Mucosa of rectum (tissue), 2 donors: Measurements from ENCODE around the gene BCL2L11.
"Not testable (repeated sequence)": the region's sequence is repeated elsewhere in the genome, so short reads cannot be mapped to it uniquely, and the experiment has no call there.

Source experiments
- H3K27ac ChIP-seq, 2 donors: one replicate each; pipeline ENCODE4 v1.7.0; 2013; ENCODE audit warnings: inconsistent platforms in 2 of 2, low read depth in 2 of 2, low read length in 2 of 2
- H3K27me3 ChIP-seq, 2 donors: one replicate each; pipeline ENCODE4 v1.7.0; 2013; ENCODE audit warnings: low read length in 2 of 2; ENCODE audit not compliant: control insufficient read depth in 2 of 2, insufficient read depth in 2 of 2
- H3K36me3 ChIP-seq, 2 donors: one replicate each; pipeline ENCODE4 v1.7.0; 2013; ENCODE audit warnings: low read length in 2 of 2; ENCODE audit not compliant: control insufficient read depth in 2 of 2, insufficient read depth in 2 of 2
- H3K4me1 ChIP-seq, 2 donors: one replicate each; pipeline ENCODE4 v1.7.0; 2013; ENCODE audit warnings: low read length in 2 of 2, mild to moderate bottlenecking in 1 of 2; ENCODE audit not compliant: control insufficient read depth in 2 of 2, insufficient read depth in 2 of 2
- H3K4me3 ChIP-seq, 2 donors: one replicate each; pipeline ENCODE4 v1.7.0; 2013; ENCODE audit warnings: low read length in 2 of 2
- H3K9ac ChIP-seq, 2 donors: one replicate each; pipeline ENCODE4 v1.7.0; 2013; ENCODE audit warnings: low read length in 2 of 2, low read depth in 1 of 2, mild to moderate bottlenecking in 1 of 2
- H3K9me3 ChIP-seq, 2 donors: one replicate each; pipeline ENCODE4 v1.7.0; 2013; ENCODE audit warnings: low read length in 2 of 2; ENCODE audit not compliant: control insufficient read depth in 2 of 2
- donor health status: healthy.
- donor health status: Normal muscosa, but diverticular disease.

The BCL2L11 gene, protein sequence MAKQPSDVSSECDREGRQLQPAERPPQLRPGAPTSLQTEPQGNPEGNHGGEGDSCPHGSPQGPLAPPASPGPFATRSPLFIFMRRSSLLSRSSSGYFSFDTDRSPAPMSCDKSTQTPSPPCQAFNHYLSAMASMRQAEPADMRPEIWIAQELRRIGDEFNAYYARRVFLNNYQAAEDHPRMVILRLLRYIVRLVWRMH

DNA sequence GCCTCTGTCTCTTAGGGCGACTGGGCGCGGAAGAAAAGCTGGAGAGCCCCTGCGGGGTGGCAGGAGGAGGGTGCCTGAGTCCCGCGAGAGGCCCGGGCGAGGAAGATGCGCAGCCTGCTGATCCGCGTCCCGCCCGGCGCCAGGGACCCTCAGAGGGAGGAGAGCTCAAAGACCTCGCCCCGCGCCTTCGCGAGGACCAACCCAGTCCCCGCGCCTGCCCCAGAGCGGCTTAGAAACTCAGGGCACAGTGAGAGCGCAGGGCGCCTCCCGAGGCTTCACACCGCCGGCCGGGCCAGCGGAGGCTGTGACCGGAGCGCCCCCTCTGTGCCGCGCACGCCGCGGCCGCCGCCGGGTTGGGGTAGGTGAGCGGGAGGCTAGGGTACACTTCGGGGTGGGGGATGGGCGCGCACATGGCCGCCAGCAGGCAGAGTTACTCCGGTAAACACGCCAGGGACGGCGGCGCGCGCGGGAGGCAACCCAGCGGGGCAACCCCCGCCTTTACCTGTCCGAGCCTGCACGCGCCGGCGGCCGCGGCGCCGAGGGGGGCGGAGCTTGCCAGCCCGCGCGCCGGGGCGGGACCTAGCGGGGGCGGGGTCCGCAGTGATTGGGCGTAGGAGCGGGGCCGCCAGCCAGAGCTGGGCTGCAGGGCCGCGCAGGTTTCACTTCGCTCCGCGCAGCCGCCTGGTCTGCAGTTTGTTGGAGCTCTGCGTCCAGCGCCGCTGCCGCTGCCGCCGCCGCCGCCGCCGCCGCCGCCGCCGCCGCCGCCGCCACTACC lies at the start of gene BCL2L11:
Gene BCL2L11, plus strand, starts transcription at position 662 of the 775 bp plus-strand sequence. CDS start 2,832 bp downstream, outside the sequence.
- Histone ChIP-seq H3K36me3 (peaks cover 14 to 18% of the 10 kb centered on the region in 2 donors), H3K27me3 (peaks cover 0 to 15% of the 10 kb centered on the region in 2 donors), H3K9me3 (no peaks in the 10 kb centered on the region), H3K9ac (peak within 1 kb of the TSS; percentile 87 to 88), H3K27ac (peak within 1 kb of the TSS; percentile 89 to 92), H3K4me3 (peak within 1 kb of the TSS; percentile 83 to 87), H3K4me1 (peaks cover 38% of the 10 kb centered on the region in 2 donors)

DNA sequence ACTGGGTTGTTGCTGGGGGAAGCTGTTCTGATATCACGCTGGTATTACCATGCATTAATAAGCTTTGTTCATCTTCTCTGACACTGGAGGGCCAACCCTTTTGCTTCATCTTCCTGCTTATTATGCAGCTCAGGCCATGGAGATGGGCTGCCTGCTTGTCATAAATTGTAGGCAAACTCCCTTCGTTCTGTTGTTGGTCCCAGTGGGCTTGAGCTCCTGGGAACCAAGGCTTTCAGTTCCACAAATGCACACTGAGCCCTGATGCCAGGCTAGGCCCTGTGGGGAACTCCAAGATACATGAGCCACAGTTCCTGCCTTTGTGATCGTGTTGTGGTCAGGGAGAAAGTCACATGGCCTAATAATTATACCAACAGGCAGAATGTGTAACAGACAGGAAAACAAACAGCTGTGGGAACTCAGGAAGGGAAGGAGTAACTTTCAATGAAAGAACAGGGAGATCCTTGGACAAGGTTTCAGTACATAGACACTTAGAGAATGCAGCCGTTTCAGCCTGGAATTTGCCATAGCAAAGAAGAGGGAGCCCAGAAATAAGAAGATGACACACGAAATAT lies 49.0 kb upstream of the BCL2L11 start:
- Histone ChIP-seq H3K9ac (no peak overlapping the region), H3K4me3 (no peak overlapping the region), H3K4me1 (peaks cover 0 to 5% of the 10 kb centered on the region in 2 donors), H3K27me3 (no peaks in the 10 kb centered on the region), H3K9me3 (peaks cover 0 to 4% of the 10 kb centered on the region in 2 donors), H3K36me3 (no peaks in the 10 kb centered on the region), H3K27ac (no peak overlapping the region)

DNA sequence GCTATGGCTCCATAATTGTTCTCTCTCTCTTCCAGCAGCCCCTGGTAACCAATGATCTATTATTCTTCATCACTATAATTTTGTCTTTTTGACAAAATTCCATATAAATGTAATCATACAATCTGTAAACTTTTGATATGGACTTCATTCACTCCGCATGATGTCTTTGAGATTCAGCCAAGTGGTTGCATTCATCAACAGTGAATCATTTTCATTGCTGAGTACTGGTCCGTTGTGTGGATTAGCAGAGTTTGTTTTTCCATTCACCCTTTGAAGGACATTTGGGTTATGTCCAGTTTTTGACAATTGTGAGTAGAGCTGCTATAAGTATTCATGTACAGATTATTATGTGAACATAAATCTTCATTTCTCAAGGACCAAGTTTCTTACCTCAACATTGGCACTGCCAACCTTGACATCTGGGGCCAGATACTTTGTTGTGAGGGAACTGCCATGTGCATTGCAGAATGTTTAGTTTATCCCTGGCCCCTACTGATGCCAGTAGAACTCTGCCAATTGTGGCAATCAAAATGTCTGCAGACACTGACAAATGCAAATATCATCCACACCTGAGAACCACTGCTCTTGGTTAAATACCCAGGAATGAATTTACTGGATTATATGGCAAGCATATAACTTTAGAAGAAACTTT lies 48.4 kb upstream of the BCL2L11 start:
- Histone ChIP-seq H3K27me3 (no peaks in the 10 kb centered on the region), H3K4me1 (peaks cover 0 to 5% of the 10 kb centered on the region in 2 donors), H3K9ac (no peak overlapping the region), H3K36me3 (no peaks in the 10 kb centered on the region), H3K9me3 (peaks cover 0 to 4% of the 10 kb centered on the region in 2 donors), H3K4me3 (no peak overlapping the region), H3K27ac (no peak overlapping the region)

DNA sequence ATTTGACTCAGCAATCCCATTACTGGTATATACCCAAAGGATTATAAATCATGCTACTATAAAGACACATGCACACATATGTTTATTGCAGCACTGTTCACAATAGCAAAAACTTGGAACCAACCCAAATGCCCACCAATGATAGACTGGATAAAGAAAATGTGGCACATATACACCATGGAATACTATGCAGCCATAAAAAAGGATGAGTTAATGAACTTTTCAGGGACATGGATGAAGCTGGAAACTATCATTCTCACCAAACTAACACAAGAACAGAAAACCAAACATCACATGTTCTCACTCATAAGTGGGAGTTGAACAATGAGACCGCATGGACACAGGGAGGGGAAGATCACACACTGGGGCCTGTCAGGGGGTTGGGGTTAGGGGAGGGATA lies 38.1 kb upstream of the BCL2L11 start:
- H3K9me3 ChIP-seq, H3K4me1 ChIP-seq, H3K27ac ChIP-seq, H3K4me3 ChIP-seq, H3K36me3 ChIP-seq, H3K27me3 ChIP-seq, H3K9ac ChIP-seq: not testable (repeated sequence)

DNA sequence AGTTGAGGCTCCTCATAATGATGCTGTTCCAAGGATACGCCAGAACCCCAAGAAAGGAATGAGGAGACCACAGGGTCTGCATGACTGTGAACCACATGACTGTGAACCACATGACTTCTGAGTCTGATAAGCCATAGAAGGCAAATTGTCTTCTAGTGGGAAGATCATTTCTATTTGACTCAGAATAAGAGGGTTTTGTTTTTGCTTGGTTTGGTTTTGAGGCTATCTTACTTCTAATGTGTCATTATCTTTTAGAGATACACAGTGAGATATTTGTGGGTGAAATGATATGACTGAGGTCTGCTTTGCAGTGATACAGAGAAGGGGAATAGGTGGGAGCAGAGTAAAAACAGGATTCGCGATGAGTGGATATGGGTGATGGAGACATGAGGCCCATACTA lies 28.9 kb upstream of the BCL2L11 start:
- H3K4me1 ChIP-seq = no peaks in the 10 kb centered on the region
- no peak overlapping the region for H3K27ac ChIP-seq
- no peaks in the 10 kb centered on the region for H3K9me3 ChIP-seq
- no peak overlapping the region for H3K4me3 ChIP-seq
- H3K36me3 ChIP-seq = no peaks in the 10 kb centered on the region
- no peaks in the 10 kb centered on the region for H3K27me3 ChIP-seq
- no peak overlapping the region for H3K9ac ChIP-seq

DNA sequence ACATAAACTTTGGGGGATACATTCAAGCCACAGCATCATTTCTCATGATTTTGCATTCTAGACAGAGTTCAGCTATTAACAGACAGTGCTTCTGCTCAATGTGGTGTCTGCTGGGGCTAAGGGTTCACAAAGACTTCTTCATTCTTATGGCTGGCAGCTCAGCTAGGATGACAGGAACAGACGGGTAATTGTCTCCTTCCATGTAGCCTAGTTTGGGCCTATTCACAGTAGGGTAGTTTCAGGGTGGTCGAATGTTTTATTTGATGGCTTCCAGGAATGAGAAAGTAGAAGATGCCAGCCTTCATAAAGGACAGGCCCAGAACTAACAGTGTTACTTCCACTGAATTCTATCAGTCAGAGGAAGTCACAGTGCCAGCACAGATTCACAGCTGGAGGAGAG lies 26.0 kb upstream of the BCL2L11 start:
- Histone ChIP-seq H3K36me3 (no peaks in the 10 kb centered on the region), H3K4me1 (no peaks in the 10 kb centered on the region), H3K27ac (no peak overlapping the region), H3K9ac (no peak overlapping the region), H3K4me3 (no peak overlapping the region), H3K9me3 (no peaks in the 10 kb centered on the region), H3K27me3 (no peaks in the 10 kb centered on the region)

DNA sequence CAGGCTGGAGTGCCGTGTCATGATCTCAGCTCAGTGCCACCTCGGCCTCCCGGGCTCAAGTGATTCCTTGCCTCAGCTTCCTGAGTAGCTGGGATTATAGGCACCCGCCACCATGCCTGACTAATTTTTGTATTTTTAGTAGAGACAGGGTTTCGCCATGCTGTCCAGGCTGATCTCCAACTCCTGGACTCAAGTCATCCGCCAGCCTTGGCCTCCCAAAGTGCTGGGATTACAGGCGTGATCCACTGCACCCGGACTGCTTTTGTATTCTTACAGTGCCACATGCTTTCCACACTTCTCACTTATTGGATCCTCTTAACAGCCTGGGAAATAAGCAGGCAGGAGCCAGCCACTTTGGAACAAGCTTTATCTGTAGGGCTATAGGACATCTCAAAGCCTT lies 25.3 kb upstream of the BCL2L11 start:
- no peaks in the 10 kb centered on the region for H3K36me3 ChIP-seq
- no peak overlapping the region for H3K4me3 ChIP-seq
- H3K4me1 ChIP-seq = no peaks in the 10 kb centered on the region
- H3K9me3 ChIP-seq = no peaks in the 10 kb centered on the region
- no peak overlapping the region for H3K27ac ChIP-seq
- H3K27me3 ChIP-seq = no peaks in the 10 kb centered on the region
- H3K9ac ChIP-seq = no peak overlapping the region

DNA sequence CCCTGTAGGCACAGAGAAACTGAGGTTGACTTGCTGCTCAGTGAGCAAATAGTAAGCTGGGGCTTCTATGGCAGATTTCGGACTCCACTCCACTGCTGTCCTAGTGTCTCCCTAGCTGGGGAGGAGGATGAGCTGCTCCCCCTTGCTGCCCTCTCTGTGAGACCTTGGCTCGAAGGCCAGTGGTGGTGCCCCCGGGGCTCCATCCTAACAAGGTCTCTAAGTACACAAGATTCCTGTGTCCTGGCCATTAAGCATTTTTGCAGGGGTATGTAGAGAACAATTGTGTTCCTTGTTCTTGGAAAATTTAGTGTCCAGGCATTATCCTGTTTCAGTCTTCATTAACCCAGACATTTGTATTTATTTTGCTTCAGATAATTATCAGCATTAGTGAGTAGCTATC lies 21.3 kb upstream of the BCL2L11 start:
- Histone ChIP-seq H3K27ac (no peak overlapping the region), H3K4me3 (no peak overlapping the region), H3K9ac (no peak overlapping the region), H3K4me1 (no peaks in the 10 kb centered on the region), H3K9me3 (no peaks in the 10 kb centered on the region), H3K27me3 (no peaks in the 10 kb centered on the region), H3K36me3 (no peaks in the 10 kb centered on the region)

DNA sequence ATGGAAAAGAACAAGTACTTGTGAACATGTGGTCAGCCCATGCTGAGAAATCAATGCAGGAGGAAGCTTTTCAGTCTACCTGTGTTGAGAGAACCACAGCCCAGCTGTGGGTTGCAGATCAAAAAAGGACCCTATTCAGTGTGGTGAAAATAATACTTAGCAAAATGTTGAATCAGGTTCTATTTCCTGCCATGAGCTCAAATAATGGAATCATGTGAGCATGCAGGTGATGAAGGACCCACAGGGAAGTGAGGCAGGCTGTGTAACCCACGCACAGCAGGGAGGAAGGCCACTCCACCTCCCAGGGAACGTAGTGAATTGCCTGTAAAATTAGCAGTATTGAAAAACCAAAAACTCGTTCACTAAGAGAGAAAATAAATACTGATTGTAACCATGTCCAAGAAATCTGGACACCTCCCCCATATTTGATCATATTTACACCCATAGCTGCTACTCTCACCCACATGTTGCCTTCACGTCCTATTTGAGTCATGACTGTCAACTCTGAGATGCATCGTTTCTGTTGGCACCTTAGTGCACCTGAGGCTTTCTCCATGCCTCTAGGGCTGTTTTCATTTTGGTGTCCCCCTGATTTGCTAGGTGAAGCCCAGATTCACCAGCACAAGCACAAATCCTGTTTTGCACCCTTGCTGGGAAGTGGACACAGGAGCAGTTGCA lies 20.5 kb upstream of the BCL2L11 start:
- Histone ChIP-seq H3K9me3 (no peaks in the 10 kb centered on the region), H3K4me1 (no peaks in the 10 kb centered on the region), H3K36me3 (no peaks in the 10 kb centered on the region), H3K4me3 (no peak overlapping the region), H3K27me3 (no peaks in the 10 kb centered on the region), H3K9ac (no peak overlapping the region), H3K27ac (no peak overlapping the region)
